Glomerular visceral epithelial cell (primary cell): ENCODE results near the gene CCDC134.
A peak's percentile ranks its signal among the peaks of the same experiment; 100 is the strongest.

ENCODE experiments used
- DNase-seq: peaks from one replicate; pipeline ENCODE4 v3.0.0-alpha.2; 2016; ENCODE audit errors: extremely low spot score

CCDC134 gene

GRCh38 chr22:41800348-41801146, at the start of gene CCDC134:
TSS of gene CCDC134 (plus strand) at chr22:41800679. CDS start at chr22:41808891, 8,212 bp downstream.
- peak; percentile 91 for DNase-seq

- no peak for DNase-seq
Observed at GRCh38 chr22:41752011-41752970, 48.2 kb upstream of the CCDC134 start.

- DNase-seq: no peak
Observed at GRCh38 chr22:41753984-41754383, 46.5 kb upstream of the CCDC134 start.

GRCh38 chr22:41757502-41757901, 43.0 kb upstream of the CCDC134 start:
- DNase-seq: no peak

- DNase-seq: no peak
Observed at GRCh38 chr22:41758231-41758630, 42.2 kb upstream of the CCDC134 start.

GRCh38 chr22:41762980-41763779, 37.3 kb upstream of the CCDC134 start:
- no peak for DNase-seq

- peak; percentile 55 for DNase-seq
Observed at GRCh38 chr22:41766476-41766875, 34.0 kb upstream of the CCDC134 start.

- peak; percentile 84 for DNase-seq
Observed at GRCh38 chr22:41768430-41768829, 32.0 kb upstream of the CCDC134 start.

- peak; percentile 25 for DNase-seq
Observed at GRCh38 chr22:41770715-41771468, 29.6 kb upstream of the CCDC134 start.

- no peak for DNase-seq
Observed at GRCh38 chr22:41772198-41772597, 28.3 kb upstream of the CCDC134 start.

- DNase-seq: no peak
Observed at GRCh38 chr22:41772645-41773044, 27.8 kb upstream of the CCDC134 start.

- DNase-seq: no peak
Observed at GRCh38 chr22:41775338-41775737, 25.1 kb upstream of the CCDC134 start.

GRCh38 chr22:41775976-41776375, 24.5 kb upstream of the CCDC134 start:
- DNase-seq: peak; percentile 61

- DNase-seq: no peak
Observed at GRCh38 chr22:41776381-41776780, 24.1 kb upstream of the CCDC134 start.

- no peak for DNase-seq
Observed at GRCh38 chr22:41777749-41778425, 22.6 kb upstream of the CCDC134 start.

- DNase-seq: no peak
Observed at GRCh38 chr22:41779929-41780505, 20.5 kb upstream of the CCDC134 start.

GRCh38 chr22:41780746-41781505, 19.6 kb upstream of the CCDC134 start:
- DNase-seq: no peak

GRCh38 chr22:41781507-41781906, 19.0 kb upstream of the CCDC134 start:
- no peak for DNase-seq

- DNase-seq: no peak
Observed at GRCh38 chr22:41782316-41782715, 18.2 kb upstream of the CCDC134 start.
